ENCODE results near the gene SMTNL2.

GRCh38 chr17:4588898-4589625, 4.7 kb downstream of the SMTNL2 start:
- TF ChIP-seq, protein P1, sequence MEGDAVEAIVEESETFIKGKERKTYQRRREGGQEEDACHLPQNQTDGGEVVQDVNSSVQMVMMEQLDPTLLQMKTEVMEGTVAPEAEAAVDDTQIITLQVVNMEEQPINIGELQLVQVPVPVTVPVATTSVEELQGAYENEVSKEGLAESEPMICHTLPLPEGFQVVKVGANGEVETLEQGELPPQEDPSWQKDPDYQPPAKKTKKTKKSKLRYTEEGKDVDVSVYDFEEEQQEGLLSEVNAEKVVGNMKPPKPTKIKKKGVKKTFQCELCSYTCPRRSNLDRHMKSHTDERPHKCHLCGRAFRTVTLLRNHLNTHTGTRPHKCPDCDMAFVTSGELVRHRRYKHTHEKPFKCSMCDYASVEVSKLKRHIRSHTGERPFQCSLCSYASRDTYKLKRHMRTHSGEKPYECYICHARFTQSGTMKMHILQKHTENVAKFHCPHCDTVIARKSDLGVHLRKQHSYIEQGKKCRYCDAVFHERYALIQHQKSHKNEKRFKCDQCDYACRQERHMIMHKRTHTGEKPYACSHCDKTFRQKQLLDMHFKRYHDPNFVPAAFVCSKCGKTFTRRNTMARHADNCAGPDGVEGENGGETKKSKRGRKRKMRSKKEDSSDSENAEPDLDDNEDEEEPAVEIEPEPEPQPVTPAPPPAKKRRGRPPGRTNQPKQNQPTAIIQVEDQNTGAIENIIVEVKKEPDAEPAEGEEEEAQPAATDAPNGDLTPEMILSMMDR (conservative IDR thresholded peaks at IDR 0.05; ENCODE audit: low read depth, low read length) = no peak
- TF ChIP-seq EZH2phosphoT487 (IDR thresholded peaks at IDR 0.05; ENCODE audit: borderline replicate concordance, low read length) = no peak

All from PC-3 (cell line).